Stimulated activated CD4-positive, alpha-beta T cell treated with anti-CD3 and anti-CD28 coated beads, Interleukin-4, amount 100 ng/mL, for 1 hour (primary cell): Measurements from ENCODE around the gene YBX2.

Experiments used
- DNase-seq: peaks from one replicate; pipeline ENCODE4 v3.0.0-alpha.2; 2020

YBX2 gene

GRCh38 chr17:7322520-7323194, 28.2 kb upstream of the YBX2 start:
- DNase-seq, result no peak

- DNase-seq, result no peak
Measured at GRCh38 chr17:7321466-7321865, 27.0 kb upstream of the YBX2 start.

GRCh38 chr17:7318121-7318860, 23.9 kb upstream of the YBX2 start:
- no peak for DNase-seq

- no peak for DNase-seq
Measured at GRCh38 chr17:7317161-7317803, 22.8 kb upstream of the YBX2 start.

GRCh38 chr17:7315570-7316235, 21.3 kb upstream of the YBX2 start:
- no peak for DNase-seq

GRCh38 chr17:7314719-7315569, 20.5 kb upstream of the YBX2 start, which contains the start of gene GPS2:
TSS of gene GPS2 (minus strand) at chr17:7315360. CDS start at chr17:7315052, 308 bp downstream.
- DNase-seq, result peak; percentile 95

GRCh38 chr17:7313890-7314718, 19.7 kb upstream of the YBX2 start:
- no peak for DNase-seq

- no peak for DNase-seq
Measured at GRCh38 chr17:7313088-7313889, 18.9 kb upstream of the YBX2 start.

- no peak for DNase-seq
Measured at GRCh38 chr17:7312432-7313087, 18.1 kb upstream of the YBX2 start.

- no peak for DNase-seq
Measured at GRCh38 chr17:7311110-7311705, 16.8 kb upstream of the YBX2 start.

GRCh38 chr17:7309628-7310027, 15.2 kb upstream of the YBX2 start:
- no peak for DNase-seq

GRCh38 chr17:7308625-7309433, 14.4 kb upstream of the YBX2 start:
- peak; percentile 78 for DNase-seq

GRCh38 chr17:7307686-7308624, 13.5 kb upstream of the YBX2 start:
- peak; percentile 52 for DNase-seq

- peak; percentile 100 for DNase-seq
Measured at GRCh38 chr17:7306911-7307685, 12.7 kb upstream of the YBX2 start, which contains the start of gene EIF5A. TSS of gene EIF5A (plus strand) at chr17:7307628. CDS start at chr17:7309636, 2,008 bp downstream.

- DNase-seq, result no peak
Measured at GRCh38 chr17:7304179-7304578, 9.7 kb upstream of the YBX2 start.

- DNase-seq, result peak; percentile 71
Measured at GRCh38 chr17:7296189-7296861, 1.9 kb upstream of the YBX2 start.
